Natural killer cell treated with Interleukin-12 subunit alpha and Interleukin-12 subunit beta and Interleukin-15 and Interleukin-18, amount 100 ng/mL, for 72 hours (primary cell): Measurements from ENCODE around the gene UGT1A9. TPM values are rescaled to one million over a fixed set of nuclear protein-coding genes. Genes with fewer than 3 reads are reported as not detected.
"Not testable (repeated sequence)": the region's sequence is repeated elsewhere in the genome, so short reads cannot be mapped to it uniquely, and the experiment has no call there.

Experiments
- ATAC-seq, 2 donors: fragments of 150-1000 bp; cut with Tn5 transposase in 1 of 2; sonication (Bioruptor Pico), chemical (Tn5 transposase) in 1 of 2; 2 replicates each; pipeline ENCODE4 v1.10.0; 2021
- DNase-seq: peaks from one replicate; pipeline ENCODE4 v3.0.0; 2022; ENCODE audit warnings: low spot score
- H3K27ac Mint-ChIP-seq, 2 donors: 1 replicate in 1 of 2; 2 replicates in 1 of 2; pipeline ENCODE4 v1.8.0; 2022; ENCODE audit warnings: mixed read lengths in 2 of 2, mild to moderate bottlenecking in 1 of 2, moderate library complexity in 1 of 2
- H3K27me3 Mint-ChIP-seq, 2 donors: 1 replicate in 1 of 2; 2 replicates in 1 of 2; pipeline ENCODE4 v1.8.0; 2022; ENCODE audit warnings: mixed read lengths in 2 of 2
- H3K36me3 Mint-ChIP-seq: one replicate; pipeline ENCODE4 v1.8.0; 2022; ENCODE audit warnings: mixed read lengths
- H3K4me1 Mint-ChIP-seq, 2 donors: 1 replicate in 1 of 2; 2 replicates in 1 of 2; pipeline ENCODE4 v1.8.0; 2022; ENCODE audit warnings: low read depth in 2 of 2, mixed read lengths in 2 of 2, mild to moderate bottlenecking in 1 of 2
- H3K4me3 Mint-ChIP-seq: one replicate; pipeline ENCODE4 v1.8.0; 2022; ENCODE audit warnings: mixed read lengths
- H3K9me3 Mint-ChIP-seq: 2 replicates; pipeline ENCODE4 v1.8.0; 2022; ENCODE audit warnings: mixed read lengths
- total RNA-seq, 2 donors: library from RNA; stranded (reverse); gene quantifications; one replicate each; pipeline ENCODE4 v1.2.3, GENCODE V29; 2022

The UGT1A9 gene
- total RNA-seq, 2 donors from 2014 or later = not detected

DNA sequence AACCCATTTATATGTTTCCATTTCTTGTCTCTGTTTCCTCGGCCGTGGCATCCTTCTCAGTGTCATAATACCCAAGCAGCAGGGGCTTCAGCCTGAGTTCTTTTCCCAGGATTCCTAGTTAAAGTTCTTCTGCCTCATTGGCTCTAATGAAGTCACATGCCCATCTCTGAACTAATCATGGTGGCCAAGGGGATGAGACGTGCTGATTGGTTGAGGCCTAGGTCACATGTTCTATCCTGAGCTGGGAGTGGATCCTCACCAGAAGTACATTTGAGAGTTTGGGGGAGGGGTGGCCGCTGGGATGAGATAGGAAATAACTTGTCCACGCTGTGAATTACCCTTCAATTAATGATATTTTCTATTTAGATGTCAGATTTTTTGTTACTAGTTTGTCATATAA is 37.2 kb downstream of the UGT1A9 start:
- ATAC-seq = no peak

DNA sequence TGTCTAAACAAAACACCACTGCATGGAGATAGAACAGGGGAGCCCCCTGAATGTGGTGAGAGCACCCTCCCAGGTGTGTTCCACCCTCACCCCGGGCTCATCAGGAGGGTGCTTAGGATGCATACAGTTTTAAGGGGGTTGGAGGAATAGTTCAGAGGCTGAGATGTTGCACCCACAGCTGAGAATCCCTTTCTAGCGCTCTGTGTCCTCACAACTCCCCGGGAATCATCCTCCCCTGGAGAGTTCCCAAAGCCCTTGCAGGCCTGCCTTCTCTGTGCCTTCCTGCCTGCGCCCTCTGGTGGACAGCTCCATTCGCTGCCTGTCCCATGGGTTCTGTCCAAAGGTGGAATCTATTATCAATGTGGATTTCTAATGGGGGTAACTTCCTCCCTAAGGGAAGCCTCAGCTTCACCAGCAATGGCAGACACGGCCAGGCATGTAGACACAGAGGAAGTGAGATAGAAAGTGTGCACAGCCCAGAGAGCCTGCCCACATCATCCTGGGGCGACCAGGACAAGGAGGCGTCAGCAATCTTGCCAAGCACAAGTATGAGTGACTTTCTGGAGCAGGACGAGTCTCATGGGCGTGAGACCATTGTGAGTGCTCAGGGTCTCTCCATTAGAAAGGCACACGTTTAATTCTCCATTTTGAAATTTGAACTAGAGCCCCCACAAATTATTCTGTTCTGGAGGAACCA is 39.8 kb downstream of the UGT1A9 start:
- ATAC-seq (peak; percentile 71 to 74), DNase-seq (peak; percentile 74)
- Mint-ChIP-seq H3K36me3 (no peaks in the 10 kb centered on the region), H3K27me3 (peaks cover 26 to 37% of the 10 kb centered on the region in 2 donors), H3K9me3 (no peaks in the 10 kb centered on the region), H3K27ac (no peak overlapping the region), H3K4me3 (no peak overlapping the region), H3K4me1 (peaks cover 5 to 8% of the 10 kb centered on the region in 2 donors)

More for the DNA sequence above, 37.2 kb downstream of the UGT1A9 start:
- no peaks in the 10 kb centered on the region for H3K36me3 Mint-ChIP-seq
- H3K27ac Mint-ChIP-seq = no peak overlapping the region
- H3K27me3 Mint-ChIP-seq = peaks cover 26 to 40% of the 10 kb centered on the region in 2 donors
- H3K9me3 Mint-ChIP-seq = no peaks in the 10 kb centered on the region
- DNase-seq = no peak
- no peak overlapping the region for H3K4me3 Mint-ChIP-seq
- H3K4me1 Mint-ChIP-seq = peaks cover 2 to 6% of the 10 kb centered on the region in 2 donors

DNA sequence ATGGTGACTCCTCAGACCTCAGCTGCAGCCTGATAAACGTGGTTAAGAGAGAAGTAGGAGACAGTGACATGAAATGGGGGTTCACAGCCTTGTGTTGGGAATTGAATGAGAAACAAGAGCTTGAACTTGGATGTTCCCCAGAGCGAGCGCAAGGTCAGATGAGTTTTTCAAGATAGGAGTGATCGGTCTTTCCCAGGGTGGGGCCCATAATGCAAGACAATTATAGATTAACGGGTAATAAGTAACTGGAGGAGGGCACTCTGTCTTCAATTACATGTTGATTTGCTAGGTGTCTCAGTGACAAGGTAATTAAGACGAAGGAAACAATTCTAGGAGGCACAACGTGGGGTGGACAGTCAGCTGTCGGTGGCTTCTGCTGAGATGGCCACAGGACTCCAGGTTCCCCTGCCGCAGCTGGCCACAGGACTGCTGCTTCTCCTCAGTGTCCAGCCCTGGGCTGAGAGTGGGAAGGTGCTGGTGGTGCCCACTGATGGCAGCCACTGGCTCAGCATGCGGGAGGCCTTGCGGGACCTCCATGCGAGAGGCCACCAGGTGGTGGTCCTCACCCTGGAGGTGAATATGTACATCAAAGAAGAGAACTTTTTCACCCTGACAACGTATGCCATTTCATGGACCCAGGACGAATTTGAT is 41.0 kb downstream of the UGT1A9 start, which contains the start of gene UGT1A5:
TSS of gene UGT1A5 (plus strand) at position 297 of the 651 bp plus-strand sequence. CDS start at position 382, 85 bp downstream.
- H3K36me3 Mint-ChIP-seq = no peaks in the 10 kb centered on the region
- peaks cover 25 to 42% of the 10 kb centered on the region in 2 donors for H3K27me3 Mint-ChIP-seq
- peaks cover 5 to 8% of the 10 kb centered on the region in 2 donors for H3K4me1 Mint-ChIP-seq
- ATAC-seq = no peak
- DNase-seq = no peak
- no peaks in the 10 kb centered on the region for H3K9me3 Mint-ChIP-seq
- H3K27ac Mint-ChIP-seq = peak within 1 kb of the TSS; percentile 7 to 40
- H3K4me3 Mint-ChIP-seq = no peak within 1 kb of the TSS

DNA sequence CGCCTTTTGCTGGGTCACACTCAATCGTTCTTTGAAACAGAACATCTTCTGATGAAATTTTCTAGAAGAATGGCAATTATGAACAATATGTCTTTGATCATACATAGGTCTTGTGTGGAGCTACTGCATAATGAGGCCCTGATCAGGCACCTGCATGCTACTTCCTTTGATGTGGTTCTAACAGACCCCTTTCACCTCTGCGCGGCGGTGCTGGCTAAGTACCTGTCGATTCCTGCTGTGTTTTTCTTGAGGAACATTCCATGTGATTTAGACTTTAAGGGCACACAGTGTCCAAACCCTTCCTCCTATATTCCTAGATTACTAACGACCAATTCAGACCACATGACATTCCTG is 41.5 kb downstream of the UGT1A9 start:
- Mint-ChIP-seq H3K27ac (no peak overlapping the region), H3K36me3 (no peaks in the 10 kb centered on the region)
- ATAC-seq = no peak

DNA sequence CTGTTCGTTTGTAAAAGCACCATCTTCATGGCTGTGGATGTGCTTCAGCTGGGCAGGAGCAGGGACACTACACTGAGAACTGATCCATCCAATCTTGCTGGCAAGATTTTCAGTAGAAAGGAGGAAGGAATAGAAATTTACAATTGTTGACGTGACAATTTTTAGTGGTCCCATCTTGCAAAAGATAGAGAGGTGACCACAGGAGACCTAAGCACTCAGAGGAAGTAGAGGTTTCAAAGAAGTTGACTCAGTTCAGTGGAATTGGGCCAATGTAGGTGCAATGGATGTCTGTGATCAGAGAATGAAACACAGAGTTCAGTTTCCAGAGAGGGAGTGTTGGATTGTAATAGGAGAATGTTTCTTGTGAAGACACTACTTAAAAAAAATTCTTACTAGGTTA is 42.4 kb downstream of the UGT1A9 start:
- no peaks in the 10 kb centered on the region for H3K36me3 Mint-ChIP-seq
- DNase-seq = no peak
- H3K27me3 Mint-ChIP-seq = peaks cover 26 to 51% of the 10 kb centered on the region in 2 donors
- H3K4me1 Mint-ChIP-seq = peaks cover 5 to 8% of the 10 kb centered on the region in 2 donors
- no peaks in the 10 kb centered on the region for H3K9me3 Mint-ChIP-seq
- peak overlapping the region; percentile 7 to 40 for H3K27ac Mint-ChIP-seq
- peak overlapping the region; percentile 8 for H3K4me3 Mint-ChIP-seq
- ATAC-seq = peak; percentile 64 to 65

More for the DNA sequence above, 41.5 kb downstream of the UGT1A9 start:
- no peak for DNase-seq
- Mint-ChIP-seq H3K9me3 (no peaks in the 10 kb centered on the region), H3K4me3 (no peak overlapping the region), H3K4me1 (peaks cover 5 to 8% of the 10 kb centered on the region in 2 donors), H3K27me3 (peaks cover 26 to 47% of the 10 kb centered on the region in 2 donors)

DNA sequence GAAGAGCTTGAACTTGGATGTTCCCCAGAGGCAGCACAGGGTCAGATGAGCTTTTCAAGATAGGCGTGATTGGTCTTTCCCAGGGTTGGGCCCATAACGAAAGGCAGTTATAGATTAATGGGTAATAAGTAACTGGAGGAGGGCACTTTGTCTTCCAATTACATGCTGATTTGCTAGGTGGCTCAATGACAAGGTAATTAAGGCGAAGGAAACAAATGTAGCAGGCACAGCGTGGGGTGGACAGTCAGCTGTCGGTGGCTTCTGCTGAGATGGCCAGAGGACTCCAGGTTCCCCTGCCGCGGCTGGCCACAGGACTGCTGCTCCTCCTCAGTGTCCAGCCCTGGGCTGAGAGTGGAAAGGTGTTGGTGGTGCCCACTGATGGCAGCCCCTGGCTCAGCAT is 46.9 kb downstream of the UGT1A9 start, which contains the start of gene UGT1A4:
TSS of gene UGT1A4 (plus strand) at position 185 of the 400 bp plus-strand sequence. CDS start at position 270, 85 bp downstream.
- DNase-seq = no peak
- Mint-ChIP-seq H3K9me3 (no peaks in the 10 kb centered on the region), H3K27ac (no peak within 1 kb of the TSS), H3K4me3 (no peak within 1 kb of the TSS), H3K4me1 (peaks cover 12 to 16% of the 10 kb centered on the region in 2 donors), H3K27me3 (peaks cover 26 to 53% of the 10 kb centered on the region in 2 donors), H3K36me3 (no peaks in the 10 kb centered on the region)
- no peak for ATAC-seq

DNA sequence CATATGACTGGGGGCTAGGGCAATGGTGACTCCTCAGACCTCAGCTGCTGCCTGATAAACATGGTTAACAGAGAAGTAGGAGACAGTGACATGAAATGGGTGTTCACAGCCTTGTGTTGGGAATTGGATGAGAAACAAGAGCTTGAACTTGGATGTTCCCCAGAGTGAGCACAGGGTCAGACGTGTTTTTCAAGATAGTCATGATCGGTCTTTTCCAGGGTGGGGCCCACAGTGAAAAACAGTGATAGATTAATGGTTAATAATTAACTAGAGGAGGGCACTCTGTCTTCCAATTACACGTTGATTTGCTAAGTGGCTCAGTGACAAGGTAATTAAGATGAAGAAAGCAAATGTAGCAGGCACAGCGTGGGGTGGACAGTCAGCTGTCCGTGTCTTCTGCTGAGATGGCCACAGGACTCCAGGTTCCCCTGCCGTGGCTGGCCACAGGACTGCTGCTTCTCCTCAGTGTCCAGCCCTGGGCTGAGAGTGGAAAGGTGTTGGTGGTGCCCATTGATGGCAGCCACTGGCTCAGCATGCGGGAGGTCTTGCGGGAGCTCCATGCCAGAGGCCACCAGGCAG is 57.1 kb downstream of the UGT1A9 start, which contains the start of gene UGT1A3:
TSS of gene UGT1A3 (plus strand) at position 320 of the 579 bp plus-strand sequence. CDS start at position 405, 85 bp downstream.
- DNase-seq (no peak), ATAC-seq (no peak)
- no peak within 1 kb of the TSS for H3K27ac Mint-ChIP-seq
- no peaks in the 10 kb centered on the region for H3K4me1 Mint-ChIP-seq
- no peaks in the 10 kb centered on the region for H3K36me3 Mint-ChIP-seq
- H3K27me3 Mint-ChIP-seq = peaks cover 22 to 28% of the 10 kb centered on the region in 2 donors
- no peaks in the 10 kb centered on the region for H3K9me3 Mint-ChIP-seq
- no peak within 1 kb of the TSS for H3K4me3 Mint-ChIP-seq

DNA sequence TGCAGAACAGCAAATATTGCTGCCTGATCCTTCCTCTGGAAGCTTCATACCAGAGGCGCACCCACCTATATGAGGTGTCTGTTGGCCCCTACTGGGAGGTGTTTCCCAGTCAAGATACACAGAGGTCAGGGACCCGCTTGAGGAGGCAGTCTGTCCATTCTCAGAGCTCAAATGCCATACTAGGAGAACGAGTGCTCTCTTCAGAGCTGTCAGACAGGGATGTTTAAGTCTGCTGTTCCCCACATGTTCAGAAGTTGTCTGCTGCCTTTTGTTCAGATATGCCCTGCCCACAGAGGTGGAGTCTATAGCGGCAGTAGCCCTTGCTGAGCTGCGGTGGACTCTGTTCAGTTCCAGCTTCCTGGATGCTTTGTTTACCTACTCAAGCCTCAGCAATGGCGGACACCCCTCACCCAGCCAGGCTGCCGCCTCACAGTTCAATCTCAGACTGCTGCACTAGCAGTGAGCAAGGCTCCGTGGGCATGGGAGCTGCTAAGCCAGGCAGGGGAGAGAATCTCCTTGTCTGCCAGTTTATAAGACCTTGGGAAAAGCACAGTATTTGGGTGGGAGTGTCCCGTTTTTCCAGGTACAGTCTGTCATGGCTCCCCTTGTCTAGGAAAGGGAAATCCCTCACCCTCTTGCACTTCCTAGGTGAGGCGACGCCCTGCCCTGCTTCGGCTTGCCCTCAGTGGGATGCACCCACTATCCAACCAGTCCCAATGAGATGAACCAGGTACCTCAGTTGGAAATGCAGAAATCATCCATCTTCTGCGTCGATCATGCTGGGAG is 65.4 kb downstream of the UGT1A9 start:
- not testable (repeated sequence) for H3K4me1 Mint-ChIP-seq, H3K4me3 Mint-ChIP-seq, DNase-seq, ATAC-seq, H3K36me3 Mint-ChIP-seq, H3K27ac Mint-ChIP-seq, H3K9me3 Mint-ChIP-seq
- H3K27me3 Mint-ChIP-seq = peaks cover 30 to 55% of the 10 kb centered on the region in 2 donors

DNA sequence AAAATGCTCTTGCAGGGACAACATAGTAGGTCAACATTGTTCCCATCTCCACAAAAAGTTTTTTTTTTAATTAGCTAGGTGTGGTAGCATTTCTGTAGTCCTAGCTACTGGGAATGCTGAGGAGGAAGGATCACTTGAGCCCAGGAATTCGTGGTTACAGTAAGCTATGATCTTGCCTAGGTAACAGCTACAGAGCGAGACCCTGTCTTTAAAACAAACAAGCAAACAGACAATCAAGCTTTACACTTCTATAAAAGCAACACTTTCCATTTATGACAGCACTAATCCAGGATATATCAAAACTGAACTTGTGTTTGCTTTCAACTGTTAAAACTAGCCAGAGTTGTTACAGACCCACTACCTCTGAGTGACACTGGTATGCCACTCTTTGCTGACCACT is 69.2 kb downstream of the UGT1A9 start:
- no peaks in the 10 kb centered on the region for H3K36me3 Mint-ChIP-seq
- ATAC-seq = no peak
- no peak overlapping the region for H3K27ac Mint-ChIP-seq

DNA sequence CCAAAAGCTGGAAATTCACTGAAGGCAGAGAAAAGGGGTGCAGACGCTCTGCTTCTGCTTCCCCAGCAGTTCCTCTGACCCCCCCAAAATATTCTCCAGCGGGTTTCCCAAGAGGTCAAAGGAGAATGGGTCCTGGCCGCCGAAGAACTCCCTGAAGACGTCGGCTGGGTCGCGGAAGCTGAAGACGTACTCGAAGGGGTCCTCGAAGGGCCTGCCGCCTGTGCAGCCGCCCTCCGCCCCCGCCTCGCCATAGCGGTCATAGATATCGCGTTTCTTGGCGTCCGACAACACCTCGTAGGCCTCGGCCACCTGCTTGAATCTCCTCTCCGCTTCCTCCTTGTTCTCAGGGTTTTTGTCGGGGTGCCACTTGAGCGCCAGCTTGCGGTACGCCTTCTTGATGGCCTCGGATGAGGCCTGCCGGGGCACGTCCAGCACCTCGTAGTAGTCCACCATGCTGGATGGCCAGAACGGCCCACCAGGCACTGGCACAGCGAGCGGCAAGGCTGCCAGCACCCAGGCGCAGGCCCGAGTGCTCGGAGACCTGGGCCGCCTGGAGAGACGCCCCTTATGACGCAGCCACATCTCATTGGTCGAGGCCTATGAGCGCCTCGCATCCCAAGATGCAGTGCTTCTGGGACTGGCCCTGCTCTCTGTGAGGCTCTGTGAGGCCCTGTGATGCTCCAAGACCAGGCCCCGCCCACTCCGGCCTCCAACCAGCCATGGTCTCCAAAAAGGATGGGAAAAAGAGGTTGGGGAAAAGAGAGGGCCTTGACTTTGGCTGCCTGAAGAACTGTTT is 72.0 kb downstream of the UGT1A9 start:
- no peak for ATAC-seq
- H3K27me3 Mint-ChIP-seq = peaks cover 25 to 34% of the 10 kb centered on the region in 2 donors

More for the DNA sequence above, 69.2 kb downstream of the UGT1A9 start:
- DNase-seq = no peak
- H3K27me3 Mint-ChIP-seq = peaks cover 25 to 34% of the 10 kb centered on the region in 2 donors
- no peaks in the 10 kb centered on the region for H3K4me1 Mint-ChIP-seq
- no peaks in the 10 kb centered on the region for H3K9me3 Mint-ChIP-seq
- no peak overlapping the region for H3K4me3 Mint-ChIP-seq

DNA sequence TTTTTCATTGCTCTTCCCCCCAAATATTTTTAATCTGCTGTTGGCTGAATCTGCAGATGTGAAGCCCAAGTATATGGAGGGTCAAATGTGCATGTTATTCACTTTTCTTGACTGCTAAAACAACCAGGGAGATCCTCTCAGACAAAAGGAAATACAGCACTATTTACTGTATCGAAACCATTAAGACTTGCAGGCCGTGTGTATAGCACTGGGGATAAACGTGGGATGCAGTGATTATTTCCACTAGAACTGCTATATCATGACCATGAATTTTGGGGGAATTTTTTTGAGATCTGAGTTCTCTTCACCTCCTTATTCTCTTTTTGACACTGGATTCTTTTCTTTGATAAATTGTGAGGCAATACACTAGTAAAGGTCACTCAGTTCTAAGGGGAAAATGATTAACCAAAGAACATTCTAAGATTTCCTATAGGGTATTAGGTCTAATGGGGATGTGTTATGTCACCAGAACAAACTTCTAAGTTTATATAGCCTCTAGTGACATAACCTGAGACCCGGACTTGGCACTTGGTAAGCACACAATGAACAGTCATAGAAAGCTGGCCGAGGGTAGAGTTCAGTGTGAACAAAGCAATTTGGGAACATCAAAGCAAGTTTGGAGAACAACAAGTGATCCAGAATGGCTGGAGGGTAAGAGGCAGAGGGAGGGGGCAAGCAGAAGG is 73.5 kb downstream of the UGT1A9 start:
- Mint-ChIP-seq H3K4me3 (no peak overlapping the region), H3K27me3 (peaks cover 29 to 36% of the 10 kb centered on the region in 2 donors), H3K9me3 (no peaks in the 10 kb centered on the region), H3K4me1 (no peaks in the 10 kb centered on the region), H3K27ac (no peak overlapping the region), H3K36me3 (peaks cover 4% of the 10 kb centered on the region)
- ATAC-seq = no peak
- no peak for DNase-seq

More for the DNA sequence above, 72.0 kb downstream of the UGT1A9 start:
- Mint-ChIP-seq H3K27ac (no peak overlapping the region), H3K36me3 (no peaks in the 10 kb centered on the region), H3K4me1 (no peaks in the 10 kb centered on the region), H3K9me3 (no peaks in the 10 kb centered on the region), H3K4me3 (no peak overlapping the region)
- DNase-seq = no peak

DNA sequence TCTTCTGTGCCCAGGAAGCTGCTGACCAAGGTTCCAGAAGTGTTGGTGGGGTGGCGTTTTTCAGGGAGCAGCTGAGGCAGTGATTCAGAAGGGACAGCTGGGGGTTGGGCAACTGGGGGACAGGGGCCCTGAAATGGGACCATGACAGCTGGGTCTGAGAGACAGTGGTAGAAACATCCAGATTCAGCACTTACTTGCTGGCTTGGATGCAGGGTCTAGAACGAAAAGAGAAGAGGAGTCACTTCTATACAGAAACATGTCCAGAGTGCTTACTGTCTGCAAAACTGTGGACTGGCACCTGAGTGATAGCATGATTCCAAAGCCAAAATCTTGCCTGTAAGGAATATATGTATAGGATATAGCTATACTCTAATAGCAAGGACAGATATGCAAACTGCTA is 74.1 kb downstream of the UGT1A9 start:
- ATAC-seq, H3K4me3 Mint-ChIP-seq, H3K9me3 Mint-ChIP-seq, H3K27ac Mint-ChIP-seq, H3K36me3 Mint-ChIP-seq, H3K4me1 Mint-ChIP-seq, DNase-seq: not testable (repeated sequence)
- H3K27me3 Mint-ChIP-seq = peaks cover 29 to 33% of the 10 kb centered on the region in 2 donors
